Suppressor macrophage treated with lipopolysaccharide for 1 hour (primary cell): ENCODE measurements around the gene MDFIC.
A peak's percentile ranks its signal among the peaks of the same experiment; 100 is the strongest.

Experiments used
- DNase-seq, 3 donors: peaks; one replicate each; pipeline ENCODE4 v3.0.0-alpha.2; 2020 to 2022

The MDFIC gene

GRCh38 chr7:114956702-114957101 lies 34.8 kb downstream of the MDFIC start:
- DNase-seq, result no peak

DNA sequence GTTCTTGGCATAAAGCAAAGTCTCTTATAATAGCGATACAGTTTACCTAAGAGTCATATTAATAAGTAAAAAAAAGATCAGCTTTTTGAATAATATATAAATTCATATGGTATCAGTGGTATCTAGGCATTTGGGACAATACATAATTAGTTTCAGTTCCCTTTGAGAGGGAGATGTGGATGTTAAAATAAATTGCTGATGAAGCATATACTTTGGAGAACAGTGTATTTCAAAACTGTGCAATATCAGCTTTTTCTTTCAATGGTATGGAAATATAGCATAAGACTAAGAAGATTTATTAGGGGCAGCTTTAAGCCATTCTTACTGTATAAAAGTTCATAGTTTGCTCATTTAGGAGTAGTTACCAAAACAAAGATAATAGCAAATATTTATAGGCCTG lies 35.5 kb downstream of the MDFIC start:
- DNase-seq, result peak in 2 of 3 donors; percentile 49 to 52

DNA sequence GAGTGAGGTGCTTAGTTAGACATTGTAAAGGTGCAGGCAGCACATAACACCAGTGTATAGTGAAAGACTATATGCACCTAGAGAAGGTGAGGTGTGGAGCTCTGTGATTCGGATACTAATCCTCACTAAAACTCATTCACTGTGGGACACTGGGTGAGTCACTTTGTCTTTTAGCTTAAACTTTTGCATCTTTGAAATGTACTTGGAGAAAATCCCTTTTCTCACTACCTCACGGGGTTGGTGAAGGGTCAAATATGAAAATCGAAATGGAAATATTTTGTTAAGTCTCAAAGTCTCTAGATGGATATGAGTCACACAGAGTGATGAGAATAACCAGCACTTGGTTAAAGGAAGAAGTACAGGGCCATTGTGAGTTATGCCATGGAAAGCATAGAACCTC lies 38.0 kb downstream of the MDFIC start:
- peak; percentile 15 to 60 (median 41) for DNase-seq

GRCh38 chr7:114962441-114962840 lies 40.5 kb downstream of the MDFIC start:
- DNase-seq, result no peak

- no peak for DNase-seq
Observed at GRCh38 chr7:114966156-114966555, 44.3 kb downstream of the MDFIC start.

DNA sequence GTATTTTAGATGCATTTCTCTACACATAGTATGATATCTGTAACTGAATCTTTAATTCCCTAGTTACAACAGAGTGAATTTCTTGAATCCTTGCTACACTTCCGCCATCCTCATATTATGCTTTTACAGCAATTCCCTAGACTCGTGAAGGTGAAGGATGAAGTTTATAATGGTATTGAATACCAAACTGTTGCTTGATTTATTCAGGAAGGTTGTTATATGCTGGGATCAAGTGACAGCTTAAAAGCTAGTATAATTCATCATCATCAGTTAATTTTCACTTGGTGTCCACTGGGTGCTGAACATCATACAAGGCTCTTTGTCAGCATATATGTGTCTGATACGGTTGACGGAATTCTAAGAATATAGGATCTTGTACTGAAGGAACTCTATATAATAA lies 47.2 kb downstream of the MDFIC start:
- DNase-seq, result no peak

GRCh38 chr7:114970308-114970707 lies 48.4 kb downstream of the MDFIC start:
- peak in 1 of 3 donors; percentile 20 for DNase-seq

- no peak for DNase-seq
Observed at GRCh38 chr7:114970732-114971131, 48.8 kb downstream of the MDFIC start.

DNA sequence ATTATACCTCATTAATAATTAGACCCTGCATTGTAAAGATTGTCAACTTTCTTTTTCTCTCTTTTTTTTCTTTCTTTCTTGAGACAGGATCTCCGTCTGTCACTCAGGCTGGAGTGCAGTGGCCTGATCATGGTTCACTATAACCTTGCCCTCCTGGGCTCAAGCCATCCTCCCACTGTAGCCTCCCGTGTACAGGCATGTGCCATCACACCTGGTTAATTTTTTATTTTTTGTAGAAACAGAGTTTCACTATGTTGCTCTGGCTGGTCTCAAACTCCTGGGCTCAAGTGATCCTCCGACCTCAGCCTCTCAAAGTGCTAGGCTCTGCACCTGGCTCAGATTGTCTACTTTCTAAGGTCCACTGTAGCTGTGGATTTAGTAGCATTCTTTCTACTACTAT lies 50.7 kb downstream of the MDFIC start:
- no peak for DNase-seq

GRCh38 chr7:114973147-114973546 lies 51.3 kb downstream of the MDFIC start:
- no peak for DNase-seq

- no peak for DNase-seq
Observed at GRCh38 chr7:114975401-114975800, 53.5 kb downstream of the MDFIC start.

- no peak for DNase-seq
Observed at GRCh38 chr7:114976666-114977065, 54.8 kb downstream of the MDFIC start.

GRCh38 chr7:114977277-114977676 lies 55.4 kb downstream of the MDFIC start:
- no peak for DNase-seq

GRCh38 chr7:114979388-114979787 lies 57.5 kb downstream of the MDFIC start:
- no peak for DNase-seq

DNA sequence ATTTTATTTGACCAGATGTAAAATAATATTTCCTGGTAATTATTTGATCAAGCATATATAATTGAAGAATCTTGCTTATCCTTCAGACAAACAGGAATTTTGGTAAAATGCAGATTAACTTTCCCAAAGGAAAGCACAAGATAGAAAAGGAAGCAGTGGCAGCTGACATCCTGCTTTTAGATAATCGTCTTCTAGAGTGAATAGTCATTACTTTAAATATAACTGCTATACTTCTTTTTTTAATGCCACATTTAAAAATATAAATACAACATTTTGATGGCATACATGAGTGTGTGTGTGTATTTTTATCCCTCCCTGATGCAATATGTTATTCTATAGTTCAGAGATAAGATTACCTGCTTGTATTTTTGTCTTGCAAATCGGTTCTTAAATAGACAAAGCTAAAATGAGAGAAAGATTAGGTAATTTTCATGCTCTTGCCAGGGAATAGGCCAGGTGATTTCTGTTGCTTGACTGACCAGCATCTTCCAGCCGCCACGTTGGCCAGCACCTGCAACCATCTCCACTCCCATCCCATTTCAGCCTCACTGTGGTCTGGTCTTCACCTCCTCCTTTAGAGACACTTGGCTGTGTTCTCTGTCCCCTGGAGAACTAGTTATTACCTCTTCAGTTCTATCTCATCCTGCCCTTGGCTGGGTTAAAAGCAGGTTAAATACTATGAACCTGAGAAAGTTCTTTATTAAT lies 58.1 kb downstream of the MDFIC start:
- DNase-seq, result no peak

GRCh38 chr7:114981323-114981722 lies 59.4 kb downstream of the MDFIC start:
- peak in 2 of 3 donors; percentile 28 to 36 for DNase-seq

DNA sequence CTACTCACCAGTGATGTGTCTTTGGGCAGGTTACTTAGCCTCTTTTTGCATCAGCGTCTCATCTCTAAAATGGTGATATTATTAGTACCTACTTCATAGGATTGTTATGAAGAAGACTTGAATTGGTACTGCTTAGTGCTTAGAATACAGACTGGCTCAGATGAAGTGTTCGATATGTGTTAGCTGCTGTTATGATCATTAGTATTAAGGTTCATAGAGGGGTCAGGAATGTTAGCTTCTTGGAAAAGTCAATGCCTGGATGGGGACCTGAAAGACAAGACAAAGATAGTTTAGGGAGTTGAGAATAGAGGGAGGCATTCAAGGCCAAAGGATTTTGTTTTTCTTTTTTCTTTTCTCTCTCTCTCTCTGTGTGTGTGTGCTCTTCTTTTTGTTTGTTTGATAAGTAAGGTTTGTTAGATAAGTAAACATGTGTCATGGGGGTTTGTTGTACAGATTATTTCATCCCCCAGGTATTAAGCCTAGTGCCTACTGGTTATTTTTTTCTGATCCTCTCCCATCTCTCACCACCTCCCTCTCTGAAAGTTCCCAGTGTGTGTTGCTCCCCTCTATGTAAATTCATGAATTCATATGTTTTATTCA lies 63.3 kb downstream of the MDFIC start:
- DNase-seq, result no peak

GRCh38 chr7:114986190-114987180 lies 64.6 kb downstream of the MDFIC start:
- no peak for DNase-seq

- DNase-seq, result no peak
Observed at GRCh38 chr7:114988026-114988425, 66.1 kb downstream of the MDFIC start.

- peak in 1 of 3 donors; percentile 22 for DNase-seq
Observed at GRCh38 chr7:114988755-114989375, 67.0 kb downstream of the MDFIC start.

GRCh38 chr7:114989531-114989930 lies 67.6 kb downstream of the MDFIC start:
- no peak for DNase-seq

GRCh38 chr7:114997487-114998404 lies 75.9 kb downstream of the MDFIC start:
- DNase-seq, result peak; percentile 22 to 60 (median 57)
